A549 treated with AZD9567 at 1 μM for 4 hours (cell line): ENCODE data around the gene DNMBP. TPM values are rescaled to one million over a fixed set of nuclear protein-coding genes. Genes with fewer than 3 reads are reported as not detected.

Source experiments
- total RNA-seq: library from RNA; stranded (reverse); fragments of 200-300 nt; extraction: Qiagen RNA extraction; gene quantifications from 5 replicates; pipeline ENCODE4 v1.2.3, GENCODE V29; 2022; ENCODE audit not compliant: insufficient read depth

The DNMBP gene
- 21.5 to 26.4 TPM (median 22.7 TPM) in 5 replicates for total RNA-seq

GRCh38 chr10:100009793-100010676 lies at the start of gene DNMBP:
TSS of gene DNMBP (minus strand) at chr10:100009947. CDS start at chr10:99972124, 37,823 bp downstream.

Other genes starting within 250 kb of the DNMBP start
- 101 to 121 TPM (median 103 TPM) in 5 replicates for gene ABCC2, start 227.3 kb downstream of the DNMBP start, total RNA-seq
- gene CPN1, start 71.9 kb upstream of the DNMBP start, total RNA-seq, result 0.12 to 0.31 TPM (median 0.27 TPM) in 4 of 5 replicates, not detected in the other
- 45.9 to 62.8 TPM (median 53.7 TPM) in 5 replicates for gene ERLIN1, start 176.1 kb upstream of the DNMBP start, total RNA-seq
- 19.8 to 34.2 TPM (median 23.7 TPM) in 5 replicates for gene CHUK, start 219.6 kb upstream of the DNMBP start, total RNA-seq